Kidney epithelial cell (primary cell): ENCODE measurements around the gene NLGN4X. TPM values are rescaled to one million over a fixed set of nuclear protein-coding genes. Genes with fewer than 3 reads are reported as not detected.

Source experiments
- DNase-seq: peaks from one replicate; pipeline ENCODE4 v3.0.0-alpha.2; 2010; ENCODE audit warnings: low read depth
- H3K27me3 ChIP-seq: 2 replicates; pipeline ENCODE4 v1.6.0; 2011; ENCODE audit warnings: low read length; ENCODE audit not compliant: control insufficient read depth, insufficient read depth
- H3K36me3 ChIP-seq: 2 replicates; pipeline ENCODE4 v1.5.1; 2011; ENCODE audit warnings: low read length; ENCODE audit not compliant: control insufficient read depth, insufficient read depth
- H3K4me3 ChIP-seq: 2 replicates; pipeline ENCODE4 v1.5.1; 2011; ENCODE audit warnings: low read depth, mild to moderate bottlenecking, control low read depth, low read length
- total RNA-seq: library from RNA; depleted of rRNA; stranded (reverse); fragments of >200 nt; gene quantifications from 2 replicates; pipeline ENCODE4 v1.2.3, GENCODE V29; 2015
- TF ChIP-seq, protein P1 (sequence below): IDR thresholded peaks from 2 replicates; pipeline ENCODE4 v1.5.1; 2011; ENCODE audit warnings: mild to moderate bottlenecking, moderate library complexity, low read length, control low read depth, inconsistent platforms; ENCODE audit not compliant: insufficient read depth, poor library complexity, severe bottlenecking

NLGN4X gene
- total RNA-seq, 1 donor from 2014 or later = 1.5 TPM

GRCh38 chrX:5976332-5976731 lies 252.3 kb downstream of the NLGN4X start:
- TF ChIP-seq, protein P1, sequence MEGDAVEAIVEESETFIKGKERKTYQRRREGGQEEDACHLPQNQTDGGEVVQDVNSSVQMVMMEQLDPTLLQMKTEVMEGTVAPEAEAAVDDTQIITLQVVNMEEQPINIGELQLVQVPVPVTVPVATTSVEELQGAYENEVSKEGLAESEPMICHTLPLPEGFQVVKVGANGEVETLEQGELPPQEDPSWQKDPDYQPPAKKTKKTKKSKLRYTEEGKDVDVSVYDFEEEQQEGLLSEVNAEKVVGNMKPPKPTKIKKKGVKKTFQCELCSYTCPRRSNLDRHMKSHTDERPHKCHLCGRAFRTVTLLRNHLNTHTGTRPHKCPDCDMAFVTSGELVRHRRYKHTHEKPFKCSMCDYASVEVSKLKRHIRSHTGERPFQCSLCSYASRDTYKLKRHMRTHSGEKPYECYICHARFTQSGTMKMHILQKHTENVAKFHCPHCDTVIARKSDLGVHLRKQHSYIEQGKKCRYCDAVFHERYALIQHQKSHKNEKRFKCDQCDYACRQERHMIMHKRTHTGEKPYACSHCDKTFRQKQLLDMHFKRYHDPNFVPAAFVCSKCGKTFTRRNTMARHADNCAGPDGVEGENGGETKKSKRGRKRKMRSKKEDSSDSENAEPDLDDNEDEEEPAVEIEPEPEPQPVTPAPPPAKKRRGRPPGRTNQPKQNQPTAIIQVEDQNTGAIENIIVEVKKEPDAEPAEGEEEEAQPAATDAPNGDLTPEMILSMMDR = no peak
- no peak for DNase-seq
- H3K36me3 ChIP-seq = no peaks in the 10 kb centered on the region
- H3K27me3 ChIP-seq = no peaks in the 10 kb centered on the region
- no peak overlapping the region for H3K4me3 ChIP-seq

DNA sequence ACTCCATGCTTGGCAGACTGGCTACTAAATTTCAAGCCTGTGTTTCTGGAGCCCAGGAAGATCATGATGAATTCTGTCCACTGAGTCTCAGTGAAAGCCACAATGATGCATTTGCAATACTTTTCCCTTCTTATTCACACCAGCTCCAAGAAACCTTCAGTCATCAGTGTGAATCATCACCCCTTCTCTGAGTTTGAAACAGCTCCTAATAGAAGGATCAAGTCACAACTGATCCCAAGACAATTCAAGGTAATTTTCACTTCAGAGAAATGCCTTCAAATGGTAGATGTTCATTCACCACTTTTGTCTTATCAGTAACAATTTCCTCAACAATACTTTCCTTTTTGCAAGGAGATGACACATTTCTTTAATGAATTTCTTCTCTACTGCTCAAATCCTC lies 257.4 kb downstream of the NLGN4X start:
- no peak for DNase-seq
- Histone ChIP-seq H3K4me3 (no peak overlapping the region), H3K27me3 (no peaks in the 10 kb centered on the region)

DNA sequence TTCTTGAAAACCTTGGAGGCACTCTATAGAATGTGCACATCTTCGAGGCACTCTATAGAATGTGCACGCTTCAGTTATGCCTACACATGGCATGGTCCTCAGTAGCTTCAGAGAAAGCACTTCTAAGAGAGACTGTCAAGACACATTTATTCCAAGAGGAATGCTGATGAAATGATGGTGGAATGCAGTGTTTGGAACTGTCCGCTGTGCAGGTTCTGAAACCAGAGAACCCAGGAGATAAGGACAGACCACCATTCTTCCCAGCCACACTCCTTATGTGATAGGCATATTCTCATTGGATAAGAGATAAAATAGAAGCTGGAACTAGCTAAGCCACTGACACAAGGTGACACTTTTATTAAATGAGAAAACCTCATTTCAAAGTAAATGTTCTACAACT lies 263.3 kb downstream of the NLGN4X start:
- Histone ChIP-seq H3K27me3 (no peaks in the 10 kb centered on the region), H3K36me3 (no peaks in the 10 kb centered on the region), H3K4me3 (no peak overlapping the region)
- TF ChIP-seq, protein P1 = no peak
- no peak for DNase-seq

More for the DNA sequence above, 257.4 kb downstream of the NLGN4X start:
- TF ChIP-seq, protein P1 = no peak
- H3K36me3 ChIP-seq = no peaks in the 10 kb centered on the region

DNA sequence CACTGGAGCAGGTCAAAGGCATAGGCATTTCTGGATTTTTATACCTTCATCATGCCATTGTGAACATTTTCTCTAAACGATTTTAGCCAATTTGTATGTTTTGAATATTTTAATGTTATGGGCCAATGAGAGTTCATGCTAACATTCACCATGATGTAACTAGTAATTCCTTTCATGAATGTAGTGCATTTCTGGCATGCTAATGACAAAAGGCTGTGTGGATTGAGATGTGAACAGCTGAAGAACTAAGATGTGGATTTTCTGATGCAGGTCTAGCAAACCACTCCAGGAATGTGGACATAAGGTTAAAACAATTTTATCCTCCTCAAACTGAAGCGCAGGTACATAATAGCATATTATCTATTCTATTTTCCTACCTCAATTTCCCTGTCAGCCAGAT lies 269.4 kb downstream of the NLGN4X start:
- TF ChIP-seq, protein P1 = no peak
- Histone ChIP-seq H3K27me3 (no peaks in the 10 kb centered on the region), H3K36me3 (no peaks in the 10 kb centered on the region), H3K4me3 (no peak overlapping the region)
- no peak for DNase-seq

GRCh38 chrX:5958523-5958922 lies 270.1 kb downstream of the NLGN4X start:
- H3K27me3 ChIP-seq = no peaks in the 10 kb centered on the region
- no peak overlapping the region for H3K4me3 ChIP-seq
- no peak for DNase-seq
- TF ChIP-seq, protein P1 = no peak
- H3K36me3 ChIP-seq = no peaks in the 10 kb centered on the region

DNA sequence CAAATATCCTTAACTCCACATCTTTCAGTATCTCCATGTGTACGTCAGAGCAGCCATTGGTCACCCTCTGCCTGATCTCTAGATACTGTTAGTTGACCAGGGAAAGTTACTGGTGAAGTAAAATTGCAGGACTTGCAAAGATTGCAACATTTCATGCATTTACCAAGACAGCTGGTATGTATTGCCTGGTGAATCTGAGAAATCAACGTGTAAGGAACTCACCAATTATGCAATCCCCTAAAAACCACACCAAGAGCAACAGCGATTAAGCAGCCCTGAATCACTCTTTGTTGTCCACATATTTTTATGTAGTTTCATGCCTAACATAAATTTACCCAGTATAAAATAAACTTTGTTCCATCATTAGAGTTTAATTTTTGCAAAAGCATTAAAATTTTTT lies 271.2 kb downstream of the NLGN4X start:
- DNase-seq = no peak

More for the DNA sequence above, 271.2 kb downstream of the NLGN4X start:
- no peaks in the 10 kb centered on the region for H3K27me3 ChIP-seq
- TF ChIP-seq, protein P1 = no peak
- H3K36me3 ChIP-seq = no peaks in the 10 kb centered on the region
- no peak overlapping the region for H3K4me3 ChIP-seq
